Testis (tissue), 2 donors: ENCODE data around the gene ZNF33A.
"Not testable (repeated sequence)": the region's sequence is repeated elsewhere in the genome, so short reads cannot be mapped to it uniquely, and the experiment has no call there.

Experiments used
- CTCF ChIP-seq, 3 experiments: fragments of 450-650 bp in 2 of 3; fragments of 200-600 bp in 1 of 3; sonication (generic) in 1 of 3; IDR thresholded peaks; one replicate each; pipeline ENCODE4 v1.5.1; 2016 to 2019; ENCODE audit warnings: antibody characterized with exemption in 3 of 3, mild to moderate bottlenecking in 2 of 3, moderate library complexity in 1 of 3
- POLR2A ChIP-seq: fragments of 450-650 bp; IDR thresholded peaks from one replicate; pipeline ENCODE4 v1.6.1; 2017; ENCODE audit warnings: antibody characterized with exemption, mild to moderate bottlenecking, moderate library complexity

GRCh38 chr10:37998920-37999319 is 11.6 kb upstream of the ZNF33A start:
- not testable (repeated sequence) for TF ChIP-seq CTCF (IDR thresholded peaks at IDR 0.05); POLR2A
